Activated CD4-positive, alpha-beta memory T cell treated with anti-CD3 and anti-CD28 coated beads, Interleukin-2, amount 10 ng/mL, durations not matched to agents 7 days and 5 days (primary cell): ENCODE measurements around the gene TPGS2. TPM values are rescaled to one million over a fixed set of nuclear protein-coding genes. Genes with fewer than 3 reads are reported as not detected.
"Not testable (repeated sequence)": the region's sequence is repeated elsewhere in the genome, so short reads cannot be mapped to it uniquely, and the experiment has no call there.

Experiments
- CTCF ChIA-PET: fragments of 350-600 bp; sonication (Branson Sonifier 250); formaldehyde crosslinking; loops from one replicate; lab custom pipeline; 2021; ENCODE audit warnings: antibody characterized with exemption, inconsistent platforms; lab: Charles Lee
- POLR2A ChIA-PET: fragments of 350-600 bp; sonication (Branson Sonifier 250); formaldehyde crosslinking; loops from one replicate; lab custom pipeline; 2021; ENCODE audit warnings: antibody characterized with exemption; lab: Charles Lee
- DNase-seq: peaks from one replicate; pipeline ENCODE4 v3.0.0-alpha.2; 2020
- H3K27ac Mint-ChIP-seq: one replicate; pipeline ENCODE4 v1.8.0; 2021; ENCODE audit warnings: mild to moderate bottlenecking, mixed read lengths
- H3K27me3 Mint-ChIP-seq: one replicate; pipeline ENCODE4 v1.8.0; 2021; ENCODE audit warnings: mixed read lengths
- H3K36me3 Mint-ChIP-seq: one replicate; pipeline ENCODE4 v1.8.0; 2021; ENCODE audit warnings: low read depth, mixed read lengths
- H3K4me1 Mint-ChIP-seq: one replicate; pipeline ENCODE4 v1.8.0; 2021; ENCODE audit warnings: mixed read lengths
- H3K4me3 Mint-ChIP-seq: one replicate; pipeline ENCODE4 v1.8.0; 2021; ENCODE audit warnings: mild to moderate bottlenecking, mixed read lengths
- H3K9me3 Mint-ChIP-seq: one replicate; pipeline ENCODE4 v1.8.0; 2021; ENCODE audit warnings: mixed read lengths
- total RNA-seq, 2 experiments: library from RNA; stranded (reverse); gene quantifications; one replicate each; pipeline ENCODE4 v1.2.3, GENCODE V29; 2021

The TPGS2 gene, protein sequence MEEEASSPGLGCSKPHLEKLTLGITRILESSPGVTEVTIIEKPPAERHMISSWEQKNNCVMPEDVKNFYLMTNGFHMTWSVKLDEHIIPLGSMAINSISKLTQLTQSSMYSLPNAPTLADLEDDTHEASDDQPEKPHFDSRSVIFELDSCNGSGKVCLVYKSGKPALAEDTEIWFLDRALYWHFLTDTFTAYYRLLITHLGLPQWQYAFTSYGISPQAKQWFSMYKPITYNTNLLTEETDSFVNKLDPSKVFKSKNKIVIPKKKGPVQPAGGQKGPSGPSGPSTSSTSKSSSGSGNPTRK
- 100 to 1,000 TPM; 110 TPM for total RNA-seq

DNA sequence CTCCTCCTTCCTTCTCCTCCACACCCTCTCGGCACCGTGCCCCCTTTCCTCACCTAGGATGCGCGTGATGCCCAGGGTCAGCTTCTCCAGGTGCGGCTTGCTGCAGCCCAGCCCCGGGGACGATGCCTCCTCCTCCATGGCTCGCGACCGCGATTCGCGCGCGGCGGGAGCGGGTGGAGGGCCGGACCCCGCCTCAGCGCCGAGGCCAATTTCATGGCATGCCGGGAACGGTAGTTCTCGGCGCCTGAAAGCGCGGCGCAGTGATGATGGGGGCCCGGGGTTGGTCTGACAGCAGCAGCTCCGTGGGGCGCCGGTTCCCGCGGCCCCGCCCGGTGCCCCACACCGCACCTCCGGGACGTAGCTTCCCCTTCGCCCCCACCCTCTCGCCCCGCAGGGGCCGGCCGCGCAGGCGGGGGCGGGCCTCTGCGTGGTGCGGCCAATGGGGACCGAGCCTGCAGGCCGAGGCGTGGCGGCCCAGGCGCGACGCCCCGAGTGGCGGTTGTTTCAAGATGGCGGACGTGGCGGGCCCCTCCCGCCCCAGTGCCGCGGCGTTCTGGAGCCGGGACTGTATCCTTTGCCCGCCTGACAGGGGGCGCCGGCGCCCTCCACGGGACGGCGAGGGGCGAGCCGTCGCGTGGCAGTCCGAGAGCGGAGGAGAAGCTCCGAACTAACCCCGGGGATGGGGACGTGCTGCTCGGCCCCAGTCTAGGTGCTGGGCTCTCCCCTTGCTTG, at the start of gene TPGS2, which contains the start of gene KIAA1328:
Gene TPGS2, minus strand, starts transcription at position 373 of the 732 bp plus-strand sequence. Its CDS starts 235 bp downstream, at position 138.
Gene KIAA1328, plus strand, starts transcription at position 498 of the 732 bp plus-strand sequence. Its CDS starts 12 bp downstream, at position 510.
- CTCF ChIA-PET: interaction anchor here (0.6 to 2.6 kb wide), 10 partner anchors 10 to 1685 kb away, joined by 3 to 9 read pairs (median 6); partner anchors contain the start of genes ELP2 and SLC39A6
- peaks cover 46% of the 10 kb centered on the region for H3K4me1 Mint-ChIP-seq
- H3K27ac Mint-ChIP-seq: peak within 1 kb of the TSS; percentile 96
- H3K36me3 Mint-ChIP-seq: peaks cover 25% of the 10 kb centered on the region
- H3K27me3 Mint-ChIP-seq: no peaks in the 10 kb centered on the region
- no peaks in the 10 kb centered on the region for H3K9me3 Mint-ChIP-seq
- H3K4me3 Mint-ChIP-seq: peak within 1 kb of the TSS; percentile 83
- DNase-seq: peak; percentile 93
- POLR2A ChIA-PET: interaction anchor here (0.6 to 2.0 kb wide), 15 partner anchors 9 to 1798 kb away, joined by 3 to 13 read pairs (median 4); partner anchors contain the start of genes RMP24, SLC39A6 and ZNF24

DNA sequence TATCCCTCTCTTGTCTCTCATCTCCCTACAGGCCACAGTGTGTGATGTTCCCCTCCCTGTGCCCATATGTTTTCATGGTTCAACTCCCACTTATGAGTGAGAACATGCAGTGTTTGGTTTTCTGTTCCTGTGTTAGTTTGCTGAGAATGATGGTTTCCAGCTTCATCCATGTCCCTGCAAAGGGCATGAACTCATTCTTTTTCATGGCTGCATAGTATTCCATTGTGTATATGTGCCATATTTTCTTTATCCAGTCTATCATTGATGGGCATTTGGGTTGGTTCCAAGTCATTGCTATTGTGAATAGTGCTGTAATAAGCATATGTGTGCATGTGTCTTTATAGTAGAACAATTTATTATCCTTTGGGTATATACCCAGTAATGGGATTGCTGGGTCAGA, 45.0 kb upstream of the TPGS2 start:
- H3K4me1 Mint-ChIP-seq, H3K27ac Mint-ChIP-seq, DNase-seq, POLR2A ChIA-PET, H3K27me3 Mint-ChIP-seq, CTCF ChIA-PET, H3K4me3 Mint-ChIP-seq: not testable (repeated sequence)
- Mint-ChIP-seq H3K36me3 (peaks cover 37% of the 10 kb centered on the region), H3K9me3 (peaks cover 23% of the 10 kb centered on the region)

DNA sequence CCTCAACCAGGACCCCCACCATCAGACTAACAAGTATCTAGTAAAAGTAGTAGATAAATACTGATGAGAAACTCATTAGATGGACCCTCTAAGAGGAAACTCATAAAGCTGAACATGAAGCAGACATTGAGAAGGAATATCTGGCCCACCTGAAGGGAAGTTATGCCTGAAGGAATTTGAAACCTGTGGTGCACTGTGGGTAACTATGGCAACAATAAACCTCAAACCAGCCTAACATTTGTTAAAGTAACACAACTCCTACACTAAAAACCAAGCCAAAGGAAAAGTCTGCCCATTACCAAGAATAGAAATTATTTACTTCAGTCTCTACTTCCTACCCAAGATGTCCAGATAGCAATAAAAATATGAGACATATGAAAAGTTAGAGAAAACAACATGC, 43.5 kb upstream of the TPGS2 start:
- peaks cover 31% of the 10 kb centered on the region for H3K36me3 Mint-ChIP-seq
- no peak for DNase-seq
- H3K9me3 Mint-ChIP-seq: peaks cover 17% of the 10 kb centered on the region
- no peaks in the 10 kb centered on the region for H3K27me3 Mint-ChIP-seq
- POLR2A ChIA-PET: interaction anchor here (1.7 kb wide), 1 partner anchor 44 kb away, joined by 4 read pairs; the partner anchor contains the start of gene TPGS2
- CTCF ChIA-PET: interaction anchor here (0.8 kb wide), 1 partner anchor 29 kb away, joined by 3 read pairs; no protein-coding TSS in a partner anchor
- peaks cover 1% of the 10 kb centered on the region for H3K4me1 Mint-ChIP-seq
- no peak overlapping the region for H3K4me3 Mint-ChIP-seq
- no peak overlapping the region for H3K27ac Mint-ChIP-seq

DNA sequence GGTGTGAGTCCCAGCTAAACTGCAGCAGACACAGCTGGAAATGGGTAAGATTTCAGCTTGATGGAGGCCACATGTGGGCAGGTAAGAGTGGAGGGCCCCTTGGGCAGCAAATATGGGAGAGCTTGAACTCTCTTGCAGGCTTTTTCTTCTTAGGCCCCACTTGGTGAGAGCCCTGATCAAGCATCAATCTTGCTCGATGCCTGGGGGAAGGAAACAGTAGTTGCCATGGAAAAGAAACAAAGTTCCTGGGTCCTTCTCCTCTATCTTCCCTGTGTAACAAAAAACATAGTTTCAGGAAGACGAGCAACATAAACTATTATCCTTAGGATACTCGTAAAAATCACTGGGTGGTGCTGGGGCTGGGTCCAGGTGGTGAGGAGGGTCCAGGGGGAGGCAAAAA, 43.0 kb upstream of the TPGS2 start:
- ChIA-PET CTCF (interaction anchor here (0.8 kb wide), 1 partner anchor 28 kb away, joined by 3 read pairs; no protein-coding TSS in a partner anchor), POLR2A (interaction anchor here (1.7 kb wide), 1 partner anchor 43 kb away, joined by 4 read pairs; the partner anchor contains the start of gene TPGS2)
- DNase-seq: no peak
- no peak overlapping the region for H3K27ac Mint-ChIP-seq
- peaks cover 29% of the 10 kb centered on the region for H3K36me3 Mint-ChIP-seq
- H3K4me1 Mint-ChIP-seq: peaks cover 1% of the 10 kb centered on the region
- H3K4me3 Mint-ChIP-seq: no peak overlapping the region
- peaks cover 14% of the 10 kb centered on the region for H3K9me3 Mint-ChIP-seq
- no peaks in the 10 kb centered on the region for H3K27me3 Mint-ChIP-seq

DNA sequence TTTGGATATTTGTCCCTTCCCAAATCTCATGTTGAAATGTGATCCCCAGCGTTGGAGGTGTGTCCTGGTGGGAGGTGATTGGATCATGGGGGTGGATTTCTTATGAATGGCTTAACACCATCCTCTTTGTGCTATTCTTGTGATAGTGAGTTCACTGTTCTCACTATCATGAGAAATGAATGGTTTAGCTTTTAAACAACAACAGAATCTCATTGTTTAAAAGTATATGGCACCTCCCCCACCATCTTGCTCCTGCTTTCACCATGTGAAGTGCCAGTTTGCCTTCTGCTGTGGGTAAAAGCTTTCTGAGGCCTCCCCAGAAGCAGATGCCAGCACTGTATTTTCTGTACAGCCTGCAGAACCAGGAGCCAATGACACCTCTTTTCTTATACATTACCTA, 38.3 kb upstream of the TPGS2 start:
- Mint-ChIP-seq H3K36me3 (peaks cover 15% of the 10 kb centered on the region), H3K27me3 (no peaks in the 10 kb centered on the region), H3K4me3 (no peak overlapping the region), H3K27ac (no peak overlapping the region), H3K9me3 (peaks cover 4% of the 10 kb centered on the region), H3K4me1 (peaks cover 8% of the 10 kb centered on the region)
- no peak for DNase-seq
- ChIA-PET POLR2A (interaction anchor here (1.2 kb wide), 1 partner anchor 9 kb away, joined by 3 read pairs; no protein-coding TSS in a partner anchor), CTCF (no interaction called here)

DNA sequence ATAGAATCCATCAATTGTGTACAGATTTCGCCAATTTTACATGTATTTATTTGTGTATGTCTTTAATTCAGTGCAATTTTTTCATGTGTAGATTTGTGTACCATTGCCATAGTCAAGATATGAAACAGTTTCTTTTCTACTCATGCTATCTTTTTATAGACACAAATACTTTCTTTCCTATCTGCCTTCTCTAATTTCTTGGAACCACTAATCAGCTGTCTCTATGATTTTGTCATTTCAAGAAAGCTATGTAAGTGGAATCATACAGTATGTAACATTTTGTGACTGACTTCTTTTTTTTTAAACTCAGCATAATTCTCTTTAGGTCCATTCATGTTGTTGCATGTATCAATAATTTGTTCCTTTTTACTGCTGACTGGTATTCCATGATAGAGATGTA, 33.4 kb upstream of the TPGS2 start:
- no peak for DNase-seq
- POLR2A ChIA-PET: no interaction called here
- Mint-ChIP-seq H3K4me3 (no peak overlapping the region), H3K27me3 (no peaks in the 10 kb centered on the region), H3K36me3 (peaks cover 8% of the 10 kb centered on the region), H3K27ac (no peak overlapping the region), H3K9me3 (peaks cover 2% of the 10 kb centered on the region), H3K4me1 (peaks cover 10% of the 10 kb centered on the region)
- CTCF ChIA-PET: no interaction called here

DNA sequence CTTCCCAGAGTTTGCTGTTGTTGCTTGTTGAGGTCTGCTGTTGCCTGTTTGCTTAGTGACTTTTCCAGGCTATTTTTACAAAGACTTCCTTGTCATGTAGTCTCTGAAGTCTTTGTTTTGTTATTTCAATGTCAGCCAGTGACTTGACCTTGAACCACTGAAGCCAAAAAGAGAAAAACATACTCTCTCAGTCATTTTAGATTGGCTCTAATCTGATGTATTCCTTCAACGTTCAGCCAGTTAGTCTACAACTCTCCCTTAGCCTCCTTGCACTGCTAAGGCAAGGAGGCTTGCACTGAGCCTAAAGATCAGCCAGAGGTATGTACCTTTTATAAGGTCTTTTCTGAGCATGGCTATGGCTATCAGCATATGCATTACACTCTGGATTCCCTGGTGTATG, 28.0 kb upstream of the TPGS2 start:
- H3K9me3 Mint-ChIP-seq: peaks cover 7% of the 10 kb centered on the region
- H3K4me1 Mint-ChIP-seq: no peaks in the 10 kb centered on the region
- H3K27ac Mint-ChIP-seq: no peak overlapping the region
- peaks cover 34% of the 10 kb centered on the region for H3K36me3 Mint-ChIP-seq
- H3K4me3 Mint-ChIP-seq: no peak overlapping the region
- ChIA-PET CTCF (no interaction called here), POLR2A (no interaction called here)
- no peak for DNase-seq
- no peaks in the 10 kb centered on the region for H3K27me3 Mint-ChIP-seq

DNA sequence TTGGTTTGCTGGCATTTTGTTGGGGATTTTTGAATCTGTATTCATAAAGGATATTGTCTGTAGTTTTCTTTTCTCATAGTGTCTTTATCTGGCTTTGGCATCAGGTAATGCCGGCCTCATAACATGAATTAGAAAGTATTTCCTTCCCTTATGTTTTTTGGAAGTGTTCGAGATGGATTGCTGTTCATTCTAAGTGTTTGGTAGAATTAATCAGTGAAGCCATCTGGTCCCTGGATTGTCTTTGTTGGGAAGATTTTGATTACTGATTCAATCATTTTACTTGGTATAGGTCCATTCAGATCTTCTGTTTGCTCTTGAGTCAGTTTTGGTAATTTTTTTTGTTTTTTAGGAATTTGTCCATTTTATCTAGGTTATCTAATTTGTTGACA, 22.4 kb upstream of the TPGS2 start:
- POLR2A ChIA-PET: interaction anchor here (1.1 kb wide), 1 partner anchor 22 kb away, joined by 3 read pairs; no protein-coding TSS in a partner anchor
- Mint-ChIP-seq H3K27ac (no peak overlapping the region), H3K9me3 (peaks cover 12% of the 10 kb centered on the region), H3K36me3 (peaks cover 36% of the 10 kb centered on the region), H3K4me3 (no peak overlapping the region), H3K4me1 (peaks cover 7% of the 10 kb centered on the region), H3K27me3 (no peaks in the 10 kb centered on the region)
- DNase-seq: no peak
- CTCF ChIA-PET: no interaction called here

DNA sequence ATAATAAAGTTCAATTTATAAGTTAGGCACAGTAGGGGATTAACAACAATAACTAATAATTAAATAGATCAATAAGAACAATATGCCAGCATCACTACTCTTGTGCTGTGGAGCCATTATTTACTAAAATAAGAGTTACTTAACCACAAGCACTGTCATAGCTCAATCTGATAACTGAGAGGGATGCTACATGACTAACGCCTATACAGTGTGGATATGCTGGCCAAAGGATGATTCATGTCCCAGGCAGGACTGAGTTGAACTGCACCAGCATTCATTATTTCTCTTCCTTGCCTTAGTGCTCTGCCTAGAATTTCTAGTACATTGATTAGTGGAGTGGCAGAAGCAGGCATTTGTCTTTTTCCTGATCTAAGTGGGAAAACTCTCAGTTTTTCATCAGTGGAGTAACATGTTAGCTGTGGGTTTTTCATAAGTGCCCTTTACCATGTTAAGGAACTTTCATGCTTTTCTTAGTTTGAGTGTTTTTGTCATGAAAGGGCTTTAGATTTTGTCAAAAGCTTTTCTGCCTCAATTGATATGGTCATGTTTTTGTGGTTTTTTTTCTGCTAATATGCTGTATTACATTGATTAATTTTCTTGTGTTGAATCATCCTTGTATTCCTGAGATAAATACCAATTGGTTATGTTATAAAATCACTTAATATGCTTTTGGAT, 21.9 kb upstream of the TPGS2 start:
- H3K9me3 Mint-ChIP-seq: peaks cover 12% of the 10 kb centered on the region
- H3K4me1 Mint-ChIP-seq: peaks cover 7% of the 10 kb centered on the region
- ChIA-PET POLR2A (interaction anchor here (1.1 kb wide), 1 partner anchor 21 kb away, joined by 3 read pairs; no protein-coding TSS in a partner anchor), CTCF (no interaction called here)
- no peak overlapping the region for H3K27ac Mint-ChIP-seq
- H3K4me3 Mint-ChIP-seq: no peak overlapping the region
- H3K27me3 Mint-ChIP-seq: no peaks in the 10 kb centered on the region
- no peak for DNase-seq
- peaks cover 33% of the 10 kb centered on the region for H3K36me3 Mint-ChIP-seq

DNA sequence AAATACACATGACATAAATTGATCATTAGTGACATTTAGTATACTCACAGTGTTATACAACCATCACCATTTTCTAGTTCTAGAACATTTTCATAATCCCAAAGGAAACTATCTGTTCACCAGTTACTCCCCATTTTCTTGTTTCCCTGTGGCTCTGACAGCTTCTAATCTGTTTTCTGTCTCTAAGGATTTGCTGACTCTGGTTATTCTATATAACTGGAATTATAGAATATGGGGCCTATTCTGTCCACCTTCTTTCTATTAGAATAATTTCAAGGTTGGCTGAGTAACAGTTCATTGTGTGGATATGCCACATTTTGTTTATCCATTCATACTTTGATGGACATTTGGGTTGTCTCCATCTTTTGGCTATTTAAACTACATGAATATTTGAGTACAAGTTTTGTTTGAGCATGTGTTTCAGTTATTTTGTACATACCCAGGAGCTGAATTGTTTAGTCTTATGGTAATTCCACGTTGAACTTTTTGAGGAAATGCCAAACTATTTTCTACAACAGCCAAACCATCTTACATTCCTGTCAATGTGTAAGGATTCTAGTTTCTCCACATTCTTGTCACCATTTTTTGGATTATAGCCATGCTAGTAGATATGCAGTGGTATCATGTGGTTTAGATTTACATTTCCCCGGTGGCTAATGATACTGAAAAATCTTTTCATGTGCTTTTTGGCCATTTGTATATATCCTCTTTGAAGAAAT, 20.6 kb upstream of the TPGS2 start:
- no peak for DNase-seq
- H3K4me3 Mint-ChIP-seq: no peak overlapping the region
- H3K4me1 Mint-ChIP-seq: peaks cover 7% of the 10 kb centered on the region
- H3K27ac Mint-ChIP-seq: no peak overlapping the region
- H3K9me3 Mint-ChIP-seq: peaks cover 12% of the 10 kb centered on the region
- peaks cover 31% of the 10 kb centered on the region for H3K36me3 Mint-ChIP-seq
- H3K27me3 Mint-ChIP-seq: no peaks in the 10 kb centered on the region
- POLR2A ChIA-PET: no interaction called here
- CTCF ChIA-PET: no interaction called here

DNA sequence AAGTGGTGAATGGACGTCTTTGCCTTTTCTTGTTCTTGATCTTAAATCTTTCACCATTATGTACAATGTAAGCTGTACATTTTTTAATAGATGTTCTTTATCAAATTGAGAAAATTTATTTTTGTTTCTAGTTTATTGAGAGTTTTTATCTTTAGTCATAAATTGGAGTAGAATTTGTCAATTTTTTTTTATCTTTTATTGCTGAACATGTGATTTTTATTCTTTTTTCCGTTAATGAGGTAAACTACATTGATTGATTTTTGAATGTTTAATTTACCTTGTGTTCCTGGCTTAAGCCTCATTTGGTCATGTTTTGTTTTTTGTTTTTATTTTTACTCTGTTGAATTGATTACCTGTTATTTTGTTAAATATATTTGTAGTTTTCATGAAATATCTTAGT, 19.8 kb upstream of the TPGS2 start:
- H3K27me3 Mint-ChIP-seq: no peaks in the 10 kb centered on the region
- no peak overlapping the region for H3K27ac Mint-ChIP-seq
- H3K36me3 Mint-ChIP-seq: peaks cover 23% of the 10 kb centered on the region
- peaks cover 12% of the 10 kb centered on the region for H3K9me3 Mint-ChIP-seq
- ChIA-PET CTCF (no interaction called here), POLR2A (no interaction called here)
- no peak overlapping the region for H3K4me3 Mint-ChIP-seq
- H3K4me1 Mint-ChIP-seq: peaks cover 9% of the 10 kb centered on the region
- no peak for DNase-seq

DNA sequence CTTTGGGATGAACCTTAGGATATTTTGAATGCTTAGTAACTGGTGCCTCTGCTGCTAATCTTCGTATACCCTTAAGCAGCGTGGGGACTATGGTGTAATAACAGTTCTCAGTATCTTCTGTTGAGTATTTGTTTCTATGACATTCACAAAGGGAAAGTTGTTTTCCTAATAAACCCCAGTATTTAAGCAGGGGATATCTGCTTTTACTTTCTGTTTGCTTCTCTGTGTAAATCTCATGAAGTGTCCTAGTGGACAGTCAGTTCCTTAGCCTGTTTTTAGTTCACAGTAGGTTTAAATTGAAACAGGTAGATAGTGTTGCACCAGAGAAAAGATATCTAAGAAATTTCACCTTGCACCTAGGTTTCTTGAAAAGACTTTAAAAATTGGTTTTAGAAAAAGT, 15.0 kb upstream of the TPGS2 start:
- ChIA-PET CTCF (interaction anchor here (1.2 kb wide), 1 partner anchor 15 kb away, joined by 5 read pairs; the partner anchor contains the start of genes KIAA1328 and TPGS2), POLR2A (interaction anchor here (1.6 kb wide), 1 partner anchor 15 kb away, joined by 6 read pairs; the partner anchor contains the start of genes KIAA1328 and TPGS2)
- Mint-ChIP-seq H3K4me1 (peaks cover 4% of the 10 kb centered on the region), H3K36me3 (peaks cover 32% of the 10 kb centered on the region), H3K27me3 (no peaks in the 10 kb centered on the region), H3K9me3 (peaks cover 2% of the 10 kb centered on the region), H3K4me3 (no peak overlapping the region), H3K27ac (no peak overlapping the region)
- DNase-seq: no peak
